PC-3 (cell line): ENCODE results near the gene CCDC85B. TPM values are rescaled to one million over a fixed set of nuclear protein-coding genes. Genes with fewer than 3 reads are reported as not detected.

ENCODE experiments used
- ATAC-seq: fragments of 200-7000 bp; cut with Tn5 transposase; 2 replicates; pipeline ENCODE4 v1.9.1; 2020; ENCODE audit warnings: mild to moderate bottlenecking, moderate library complexity
- BruUV-seq: library from RNA; stranded (reverse); fragments of 400-500 nt; replicated peaks from 2 replicates; lab custom pipeline; 2021; lab: Mats Ljungman, UMichigan
- CTCF ChIA-PET: fragments of 300-600 bp; sonication (Branson Sonifier 250); formaldehyde crosslinking; loops from one replicate; lab custom pipeline; 2022; ENCODE audit warnings: antibody characterized with exemption; lab: Charles Lee
- POLR2A ChIA-PET: fragments of 300-600 bp; sonication (Branson Sonifier 250); formaldehyde crosslinking; loops from one replicate; lab custom pipeline; 2022; ENCODE audit warnings: antibody characterized with exemption; ENCODE audit not compliant: unreplicated experiment; lab: Charles Lee
- DNase-seq: peaks from one replicate; pipeline ENCODE4 v3.0.0-alpha.2; 2015
- H2AFZ ChIP-seq: fragments of 300-600 bp; sonication (generic); 2 replicates; pipeline ENCODE4 v1.6.0; 2016; ENCODE audit warnings: antibody characterized with exemption, low read length
- H3F3A ChIP-seq: fragments of 300-600 bp; sonication (generic); one replicate; pipeline ENCODE4 v1.6.0; 2017; ENCODE audit warnings: antibody characterized with exemption, low read length, control low read depth, mild to moderate bottlenecking; ENCODE audit not compliant: unreplicated experiment
- H3K27ac ChIP-seq: fragments of 300-600 bp; sonication (generic); 2 replicates; pipeline ENCODE4 v1.5.1; 2016; ENCODE audit warnings: mild to moderate bottlenecking, low read length
- H3K27me3 ChIP-seq: fragments of 300-600 bp; sonication (generic); 2 replicates; pipeline ENCODE4 v1.6.1; 2016; ENCODE audit warnings: low read length, mixed read lengths
- H3K36me3 ChIP-seq: fragments of 300-600 bp; sonication (generic); 2 replicates; pipeline ENCODE4 v1.6.1; 2016; ENCODE audit warnings: low read depth, mixed run types, low read length, mixed read lengths
- H3K4me1 ChIP-seq: fragments of 300-600 bp; sonication (generic); 2 replicates; pipeline ENCODE4 v1.5.1; 2016; ENCODE audit warnings: low read length; ENCODE audit not compliant: insufficient read depth
- H3K4me2 ChIP-seq: fragments of 300-600 bp; sonication (generic); 2 replicates; pipeline ENCODE4 v1.6.0; 2016; ENCODE audit warnings: low read length
- H3K4me3 ChIP-seq: fragments of 300-600 bp; sonication (generic); 2 replicates; pipeline ENCODE4 v1.5.1; 2016; ENCODE audit warnings: mild to moderate bottlenecking, low read length, mixed read lengths
- H3K79me2 ChIP-seq: fragments of 300-600 bp; sonication (generic); 2 replicates; pipeline ENCODE4 v1.6.1; 2017; ENCODE audit warnings: low read length, mixed read lengths
- H3K9ac ChIP-seq: fragments of 300-600 bp; sonication (generic); 2 replicates; pipeline ENCODE4 v1.6.0; 2016; ENCODE audit warnings: mild to moderate bottlenecking, low read length
- H3K9me2 ChIP-seq: fragments of 300-600 bp; sonication (generic); replicated peaks from 2 replicates; pipeline ENCODE4 v1.6.1; 2016; ENCODE audit warnings: mixed run types, low read length, mixed read lengths
- H3K9me3 ChIP-seq: fragments of 300-600 bp; sonication (generic); 2 replicates; pipeline ENCODE4 v1.6.1; 2016; ENCODE audit warnings: low read length, mixed read lengths
- H4K20me1 ChIP-seq: fragments of 300-600 bp; sonication (generic); 2 replicates; pipeline ENCODE4 v1.6.1; 2016; ENCODE audit warnings: low read length, mixed read lengths
- EZH2 ChIP-seq: fragments of 300-600 bp; sonication (generic); IDR thresholded peaks from one replicate; pipeline ENCODE4 v1.6.1; 2017; ENCODE audit warnings: antibody characterized with exemption, mild to moderate bottlenecking, low read length; ENCODE audit not compliant: unreplicated experiment
- EZH2phosphoT487 ChIP-seq: fragments of 300-600 bp; sonication (generic); IDR thresholded peaks from 2 replicates; pipeline ENCODE4 v1.6.1; 2018; ENCODE audit warnings: mild to moderate bottlenecking, antibody characterized with exemption, low read length, borderline replicate concordance
- intact Hi-C: fragments of 100-400 bp; cut with micrococcal nuclease; formaldehyde crosslinking; loops from 2 replicates; pipeline ENCODE4 v1.9.0; 2023
- total RNA-seq: library from RNA; depleted of rRNA; stranded (reverse); fragments of >200 nt; gene quantifications from 2 replicates; pipeline ENCODE4 v1.2.3, GENCODE V29; 2014
- TF ChIP-seq, protein P1 (sequence below): fragments of 300-600 bp; sonication (generic); conservative IDR thresholded peaks from 2 replicates; pipeline ENCODE4 v1.5.1; 2017; ENCODE audit warnings: antibody characterized with exemption, low read depth, mild to moderate bottlenecking, low read length

CCDC85B gene
- total RNA-seq, 1 experiment from 2014 or later = 207 TPM

- H3K27ac ChIP-seq = peak overlapping the region; percentile 13; the same call in 1 of the 2 replicates
- BruUV-seq = no TSS peak
- ATAC-seq = no peak
- peaks cover 58% of the 10 kb centered on the region for H3K79me2 ChIP-seq
- peak; percentile 37 for DNase-seq
- H3K9ac ChIP-seq = no peak overlapping the region
- CTCF ChIA-PET = no interaction called here
- intact Hi-C loops = no loop called here
- H3K9me2 ChIP-seq = no peaks in the 10 kb centered on the region
- H2AFZ ChIP-seq = no peak overlapping the region
- peak overlapping the region; percentile 72 for H3K4me3 ChIP-seq
- H4K20me1 ChIP-seq = peaks cover 58% of the 10 kb centered on the region
- POLR2A ChIA-PET = interaction anchor here (0.5 to 0.7 kb wide), 4 partner anchors 9 to 406 kb away, joined by 3 to 5 read pairs (median 3); no protein-coding TSS in a partner anchor
- peaks cover 42% of the 10 kb centered on the region for H3K4me1 ChIP-seq
- H3K4me2 ChIP-seq = peak overlapping the region; percentile 96
- H3K36me3 ChIP-seq = peaks cover 56% of the 10 kb centered on the region
- no peaks in the 10 kb centered on the region for H3K9me3 ChIP-seq
- no peaks in the 10 kb centered on the region for H3K27me3 ChIP-seq
- TF ChIP-seq, protein P1, sequence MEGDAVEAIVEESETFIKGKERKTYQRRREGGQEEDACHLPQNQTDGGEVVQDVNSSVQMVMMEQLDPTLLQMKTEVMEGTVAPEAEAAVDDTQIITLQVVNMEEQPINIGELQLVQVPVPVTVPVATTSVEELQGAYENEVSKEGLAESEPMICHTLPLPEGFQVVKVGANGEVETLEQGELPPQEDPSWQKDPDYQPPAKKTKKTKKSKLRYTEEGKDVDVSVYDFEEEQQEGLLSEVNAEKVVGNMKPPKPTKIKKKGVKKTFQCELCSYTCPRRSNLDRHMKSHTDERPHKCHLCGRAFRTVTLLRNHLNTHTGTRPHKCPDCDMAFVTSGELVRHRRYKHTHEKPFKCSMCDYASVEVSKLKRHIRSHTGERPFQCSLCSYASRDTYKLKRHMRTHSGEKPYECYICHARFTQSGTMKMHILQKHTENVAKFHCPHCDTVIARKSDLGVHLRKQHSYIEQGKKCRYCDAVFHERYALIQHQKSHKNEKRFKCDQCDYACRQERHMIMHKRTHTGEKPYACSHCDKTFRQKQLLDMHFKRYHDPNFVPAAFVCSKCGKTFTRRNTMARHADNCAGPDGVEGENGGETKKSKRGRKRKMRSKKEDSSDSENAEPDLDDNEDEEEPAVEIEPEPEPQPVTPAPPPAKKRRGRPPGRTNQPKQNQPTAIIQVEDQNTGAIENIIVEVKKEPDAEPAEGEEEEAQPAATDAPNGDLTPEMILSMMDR = peak; percentile 18; the same call in 1 of the 2 replicates
- no peak for TF ChIP-seq EZH2phosphoT487
- H3F3A ChIP-seq = peaks cover 64% of the 10 kb centered on the region
Measured at GRCh38 chr11:65894034-65894591, 3.6 kb downstream of the CCDC85B start.

DNA sequence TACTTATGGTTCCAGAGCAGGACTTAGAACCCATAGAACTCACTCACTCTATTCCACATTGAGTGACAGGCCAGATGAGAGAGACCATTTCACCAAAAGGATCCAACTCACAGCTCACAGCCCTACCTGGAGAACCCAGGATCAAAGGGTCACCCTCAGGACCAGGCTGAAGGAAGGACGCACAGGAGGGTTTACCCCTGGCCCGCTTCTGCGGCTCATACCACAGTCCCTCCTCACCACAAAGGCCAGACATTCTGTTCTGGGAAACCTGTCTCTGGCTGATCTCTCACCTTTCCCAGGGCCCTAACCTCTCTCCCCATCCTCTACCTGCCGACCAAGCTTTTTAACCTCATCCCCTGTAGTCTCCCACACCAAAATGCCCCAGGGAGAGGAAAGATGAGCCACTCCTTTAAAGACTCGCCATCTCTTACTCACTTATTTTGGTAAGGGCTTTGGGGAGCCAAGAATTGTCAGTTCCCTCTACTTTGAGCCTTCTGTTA, 5.1 kb downstream of the CCDC85B start:
- Histone ChIP-seq H3K9ac (peak overlapping the region; percentile 98), H4K20me1 (peaks cover 64% of the 10 kb centered on the region), H3K27me3 (no peaks in the 10 kb centered on the region), H3F3A (peaks cover 57% of the 10 kb centered on the region), H3K36me3 (peaks cover 64% of the 10 kb centered on the region), H3K27ac (peak overlapping the region; percentile 96), H3K79me2 (peaks cover 69% of the 10 kb centered on the region), H2AFZ (no peak overlapping the region), H3K9me2 (no peaks in the 10 kb centered on the region), H3K4me2 (peak overlapping the region; percentile 96), H3K4me1 (peaks cover 30% of the 10 kb centered on the region), H3K4me3 (peak overlapping the region; percentile 78), H3K9me3 (no peaks in the 10 kb centered on the region)
- ATAC-seq (no peak), DNase-seq (peak; percentile 54)
- BruUV-seq = no TSS peak
- intact Hi-C loops = no loop called here
- CTCF ChIA-PET = no interaction called here
- POLR2A ChIA-PET = interaction anchor here (0.7 to 0.8 kb wide), 2 partner anchors 23 to 83 kb away, joined by 3 read pairs; no protein-coding TSS in a partner anchor
- TF ChIP-seq, protein P1 = no peak
- TF ChIP-seq EZH2 (no peak), EZH2phosphoT487 (no peak)
